ENCODE results near the gene TAS2R60. TPM values are rescaled to one million over a fixed set of nuclear protein-coding genes. Genes with fewer than 3 reads are reported as not detected.

The TAS2R60 gene
- total RNA-seq, 2 donors from 2014 or later: not detected

DNA sequence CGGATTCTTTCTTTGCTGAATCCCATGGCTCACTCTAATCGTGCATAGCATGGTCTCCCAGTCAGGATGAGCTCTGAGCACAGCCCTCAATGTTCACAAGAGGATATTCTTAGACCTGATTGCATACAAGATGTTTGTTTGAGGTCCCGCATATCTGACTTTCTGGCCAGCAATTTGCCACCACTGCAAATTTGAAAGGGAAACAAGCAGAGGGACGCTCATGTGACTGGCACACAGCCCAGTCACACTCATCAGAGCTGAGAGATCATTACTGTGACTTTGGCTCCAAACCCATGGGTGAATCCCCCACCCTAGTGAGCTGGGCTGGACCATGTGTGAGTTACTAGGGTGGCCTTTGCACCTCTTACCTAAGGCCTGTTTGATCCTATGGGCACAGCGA, 44.3 kb downstream of the TAS2R60 start:
- H3K9me3 ChIP-seq: no peaks in the 10 kb centered on the region
- no peaks in the 10 kb centered on the region for H3K36me3 ChIP-seq
- DNase-seq: peak; percentile 59
- TF ChIP-seq, protein P1, sequence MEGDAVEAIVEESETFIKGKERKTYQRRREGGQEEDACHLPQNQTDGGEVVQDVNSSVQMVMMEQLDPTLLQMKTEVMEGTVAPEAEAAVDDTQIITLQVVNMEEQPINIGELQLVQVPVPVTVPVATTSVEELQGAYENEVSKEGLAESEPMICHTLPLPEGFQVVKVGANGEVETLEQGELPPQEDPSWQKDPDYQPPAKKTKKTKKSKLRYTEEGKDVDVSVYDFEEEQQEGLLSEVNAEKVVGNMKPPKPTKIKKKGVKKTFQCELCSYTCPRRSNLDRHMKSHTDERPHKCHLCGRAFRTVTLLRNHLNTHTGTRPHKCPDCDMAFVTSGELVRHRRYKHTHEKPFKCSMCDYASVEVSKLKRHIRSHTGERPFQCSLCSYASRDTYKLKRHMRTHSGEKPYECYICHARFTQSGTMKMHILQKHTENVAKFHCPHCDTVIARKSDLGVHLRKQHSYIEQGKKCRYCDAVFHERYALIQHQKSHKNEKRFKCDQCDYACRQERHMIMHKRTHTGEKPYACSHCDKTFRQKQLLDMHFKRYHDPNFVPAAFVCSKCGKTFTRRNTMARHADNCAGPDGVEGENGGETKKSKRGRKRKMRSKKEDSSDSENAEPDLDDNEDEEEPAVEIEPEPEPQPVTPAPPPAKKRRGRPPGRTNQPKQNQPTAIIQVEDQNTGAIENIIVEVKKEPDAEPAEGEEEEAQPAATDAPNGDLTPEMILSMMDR (IDR thresholded peaks at IDR 0.05): no peak
- H3K27ac ChIP-seq: peak overlapping the region; percentile 25
- no peaks in the 10 kb centered on the region for H3K27me3 ChIP-seq
- H3K4me1 ChIP-seq: no peaks in the 10 kb centered on the region
- intact Hi-C loops (cut with DNase I): no loop called here
- H3K4me3 ChIP-seq: no peak overlapping the region
- H3K9ac ChIP-seq (ENCODE audit: low read depth in 2 of 2, low read length in 2 of 2): no peak overlapping the region

DNA sequence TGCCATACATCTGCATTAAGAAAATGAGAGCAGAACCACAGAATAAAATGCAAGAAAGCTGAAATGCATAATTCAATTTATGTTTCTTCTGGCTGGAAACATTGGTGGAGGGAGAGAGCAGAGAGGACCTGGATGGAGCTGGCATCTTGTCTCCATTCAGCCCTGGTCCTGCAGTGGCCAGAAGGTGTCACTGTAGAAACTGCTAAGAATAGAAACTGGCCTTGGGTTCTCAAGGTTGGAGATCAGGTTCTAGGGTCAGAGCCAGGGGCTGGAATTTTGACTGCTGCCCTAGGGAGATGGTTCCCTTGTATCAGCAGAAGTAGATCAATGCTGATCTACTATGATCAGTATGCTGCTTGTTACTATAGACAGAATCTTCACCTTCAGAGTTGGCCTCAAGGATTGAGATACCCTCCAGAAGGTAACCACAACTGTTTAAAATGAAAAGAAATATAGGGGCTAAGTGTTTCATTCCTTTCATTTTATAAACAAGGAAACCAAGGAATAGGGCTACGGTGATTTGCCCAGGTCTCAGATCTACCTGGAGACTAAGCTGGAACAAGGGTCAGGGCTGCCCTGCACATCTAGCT, 47.6 kb downstream of the TAS2R60 start:
- no peak overlapping the region for H3K27ac ChIP-seq
- no peaks in the 10 kb centered on the region for H3K4me1 ChIP-seq
- peak; percentile 39 for DNase-seq
- H3K27me3 ChIP-seq: no peaks in the 10 kb centered on the region
- intact Hi-C loops (cut with DNase I): no loop called here
- no peaks in the 10 kb centered on the region for H3K36me3 ChIP-seq
- TF ChIP-seq, protein P1 (IDR thresholded peaks at IDR 0.05): peak; percentile 46
- H3K4me3 ChIP-seq: no peak overlapping the region
- H3K9ac ChIP-seq (ENCODE audit: low read depth in 2 of 2, low read length in 2 of 2): no peak overlapping the region
- no peaks in the 10 kb centered on the region for H3K9me3 ChIP-seq

DNA sequence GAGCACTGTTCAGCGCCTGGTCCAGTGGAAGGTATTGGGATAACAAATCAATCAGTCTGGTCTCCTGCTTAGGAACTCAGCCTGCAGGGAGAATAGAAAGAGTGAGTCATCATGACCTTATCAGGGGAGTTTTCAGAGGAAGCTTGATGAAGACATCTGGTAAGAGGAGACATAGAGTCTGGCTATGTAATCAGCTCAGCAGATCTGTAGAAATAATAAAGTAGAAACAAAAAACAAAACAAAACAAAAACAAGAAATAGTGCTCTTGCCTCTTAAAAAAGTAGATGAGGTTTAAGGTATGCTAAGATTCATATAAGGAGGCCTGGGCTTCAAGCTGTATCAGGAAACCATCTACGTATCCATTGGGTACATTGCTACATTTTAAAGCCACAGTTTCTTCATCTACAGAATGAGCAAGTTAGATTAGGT, 48.8 kb downstream of the TAS2R60 start:
- no peaks in the 10 kb centered on the region for H3K36me3 ChIP-seq
- no peaks in the 10 kb centered on the region for H3K4me1 ChIP-seq
- DNase-seq: no peak
- H3K27ac ChIP-seq: no peak overlapping the region
- H3K4me3 ChIP-seq: no peak overlapping the region
- no peaks in the 10 kb centered on the region for H3K27me3 ChIP-seq
- intact Hi-C loops (cut with DNase I): no loop called here
- no peaks in the 10 kb centered on the region for H3K9me3 ChIP-seq
- H3K9ac ChIP-seq (ENCODE audit: low read depth in 2 of 2, low read length in 2 of 2): no peak overlapping the region
- TF ChIP-seq, protein P1 (IDR thresholded peaks at IDR 0.05): no peak

DNA sequence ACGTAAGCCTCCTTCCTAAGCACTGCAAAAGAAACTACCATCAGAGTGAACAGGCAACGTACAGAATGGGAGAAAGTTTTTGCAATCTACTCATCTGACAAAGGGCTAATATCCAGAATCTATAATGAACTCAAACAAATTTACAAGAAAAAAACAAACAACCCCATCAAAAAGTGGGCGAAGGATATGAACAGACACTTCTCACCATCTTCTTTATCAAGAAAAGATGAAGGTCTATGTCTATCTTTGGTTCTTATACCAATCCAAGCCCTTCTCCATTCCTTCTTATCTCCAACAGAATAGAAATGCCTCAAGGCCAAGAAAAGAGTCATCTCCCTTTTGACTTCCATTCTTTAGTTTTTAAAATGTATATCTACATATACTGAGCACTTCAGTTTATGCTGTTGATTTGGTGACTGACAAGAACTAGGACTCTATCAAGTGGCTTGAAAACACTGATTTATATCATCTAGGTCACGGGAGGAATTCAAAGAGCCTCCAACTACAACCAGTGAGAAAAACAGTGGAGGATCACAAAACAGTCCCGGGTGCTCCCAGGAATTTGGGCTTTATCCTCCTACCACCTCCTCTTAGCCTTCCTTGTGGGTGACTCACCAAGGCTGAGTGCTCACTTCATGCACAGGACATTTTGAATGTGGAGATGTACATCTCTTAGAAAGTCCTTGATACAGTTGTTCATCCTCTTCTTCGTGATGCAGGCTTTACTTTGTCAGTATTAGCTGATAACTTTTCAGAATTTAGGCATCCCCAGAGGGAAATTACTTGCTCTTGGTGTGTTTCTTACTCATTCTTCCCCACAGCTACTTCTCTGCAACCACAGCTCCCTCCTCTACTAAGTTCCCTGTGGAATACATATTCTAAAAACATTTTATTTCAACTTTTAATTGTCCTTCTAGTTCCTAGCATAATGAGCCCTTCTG, 49.8 kb downstream of the TAS2R60 start:
- DNase-seq: no peak
- H3K27me3 ChIP-seq: no peaks in the 10 kb centered on the region
- H3K9me3 ChIP-seq: no peaks in the 10 kb centered on the region
- H3K36me3 ChIP-seq: no peaks in the 10 kb centered on the region
- TF ChIP-seq, protein P1 (IDR thresholded peaks at IDR 0.05): no peak
- H3K4me1 ChIP-seq: no peaks in the 10 kb centered on the region
- no peak overlapping the region for H3K27ac ChIP-seq
- H3K4me3 ChIP-seq: no peak overlapping the region
- intact Hi-C loops (cut with DNase I): no loop called here
- no peak overlapping the region for H3K9ac ChIP-seq (ENCODE audit: low read depth in 2 of 2, low read length in 2 of 2)

DNA sequence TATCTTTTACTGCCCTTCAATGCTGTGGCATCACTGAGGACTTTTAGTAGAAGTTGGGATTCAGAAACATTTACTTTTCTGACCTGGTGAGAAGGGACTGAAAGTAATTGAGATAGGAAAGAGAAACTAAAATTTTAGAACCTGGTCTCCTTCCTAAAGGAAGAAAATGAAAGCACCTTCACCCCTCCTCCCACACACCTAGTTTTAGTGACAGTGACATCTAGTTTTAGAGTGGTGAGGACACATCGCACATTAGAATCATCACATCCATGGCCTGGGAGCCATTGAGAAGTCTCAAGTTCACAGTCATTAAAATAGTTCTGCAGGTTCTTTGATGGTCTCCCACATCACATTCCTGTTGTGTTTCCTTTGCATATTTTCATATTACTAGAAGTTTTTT, 50.5 kb downstream of the TAS2R60 start:
- Histone ChIP-seq H3K4me1 (no peaks in the 10 kb centered on the region), H3K36me3 (no peaks in the 10 kb centered on the region), H3K9me3 (no peaks in the 10 kb centered on the region), H3K27me3 (no peaks in the 10 kb centered on the region), H3K27ac (no peak overlapping the region), H3K4me3 (no peak overlapping the region), H3K9ac (ENCODE audit: low read depth in 2 of 2, low read length in 2 of 2) (no peak overlapping the region)
- intact Hi-C loops (cut with DNase I): no loop called here
- no peak for DNase-seq
- TF ChIP-seq, protein P1 (IDR thresholded peaks at IDR 0.05): no peak

Other genes starting within 250 kb of the TAS2R60 start
- gene TAS2R40, start 221.4 kb upstream of the TAS2R60 start, total RNA-seq: not detected
- gene GSTK1, start 180.0 kb upstream of the TAS2R60 start, total RNA-seq: 100 to 1,000 TPM; 210 to 272 TPM
- 10 to 100 TPM; 18.4 to 27.2 TPM for gene TMEM139, start 158.5 kb upstream of the TAS2R60 start, total RNA-seq
- 10 to 100 TPM; 33.9 to 47.0 TPM for gene CASP2, start 155.1 kb upstream of the TAS2R60 start, total RNA-seq
- not detected for gene CLCN1, start 127.3 kb upstream of the TAS2R60 start, total RNA-seq
- 1 to 10 TPM in 1 of 2 donors, under 1 TPM in 1; 0.40 to 1.8 TPM for gene FAM131B, start 80.7 kb upstream of the TAS2R60 start, total RNA-seq
- gene ZYX, start 62.1 kb upstream of the TAS2R60 start, total RNA-seq: 100 to 1,000 TPM in 1 of 2 donors, 10 to 100 TPM in 1; 54.9 to 110 TPM
- 10 to 100 TPM; 16.0 to 18.4 TPM for gene EPHA1, start 34.6 kb upstream of the TAS2R60 start, total RNA-seq
- not detected for gene TAS2R41, start 34.4 kb downstream of the TAS2R60 start, total RNA-seq
- gene CTAGE15, start 128.3 kb downstream of the TAS2R60 start, total RNA-seq: 1 to 10 TPM; 1.3 to 2.0 TPM
- gene TCAF2, start 177.5 kb downstream of the TAS2R60 start, total RNA-seq: 1 to 10 TPM in 1 of 2 donors, under 1 TPM in 1; 0.32 to 1.4 TPM

All from colonic mucosa (tissue), 4 donors.